Superior temporal gyrus (tissue), 1 donor: ENCODE measurements around the gene TBC1D24.
A peak's percentile ranks its signal among the peaks of the same experiment; 100 is the strongest.

ENCODE experiments used
- DNase-seq: peaks from one replicate; pipeline ENCODE4 v3.0.0-alpha.2; 2016; ENCODE audit errors: extremely low spot score

Gene TBC1D24

GRCh38 chr16:2498531-2499253, 23.8 kb downstream of the TBC1D24 start:
- DNase-seq = no peak

- DNase-seq = no peak
Observed at GRCh38 chr16:2499454-2499853, 24.5 kb downstream of the TBC1D24 start.

DNA sequence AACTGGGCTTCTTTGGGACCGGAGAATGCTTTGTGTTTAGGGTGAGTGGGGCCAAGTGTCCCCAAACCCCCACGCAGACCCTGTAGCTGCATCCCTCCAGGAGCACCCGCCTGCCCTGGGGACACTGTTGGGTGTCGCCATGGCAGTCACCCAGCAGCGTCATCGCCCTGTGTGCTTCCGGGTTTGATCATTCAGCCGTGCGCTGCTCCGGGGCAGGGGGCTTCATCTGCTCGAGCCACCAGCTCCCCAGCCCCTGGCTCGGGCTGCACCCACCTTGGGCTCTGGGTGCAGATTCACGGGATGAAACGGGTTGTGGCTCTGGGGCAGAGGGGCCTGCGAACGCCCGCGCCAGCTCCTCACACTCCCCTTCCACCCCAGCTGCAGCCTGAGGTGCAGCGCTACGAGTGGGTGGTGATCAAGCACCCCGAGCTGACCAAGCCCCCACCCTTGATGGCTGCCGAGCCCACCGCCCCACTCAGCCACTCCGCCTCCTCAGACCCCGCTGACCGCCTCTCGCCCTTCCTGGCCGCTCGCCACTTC, 25.0 kb downstream of the TBC1D24 start:
- DNase-seq = no peak

DNA sequence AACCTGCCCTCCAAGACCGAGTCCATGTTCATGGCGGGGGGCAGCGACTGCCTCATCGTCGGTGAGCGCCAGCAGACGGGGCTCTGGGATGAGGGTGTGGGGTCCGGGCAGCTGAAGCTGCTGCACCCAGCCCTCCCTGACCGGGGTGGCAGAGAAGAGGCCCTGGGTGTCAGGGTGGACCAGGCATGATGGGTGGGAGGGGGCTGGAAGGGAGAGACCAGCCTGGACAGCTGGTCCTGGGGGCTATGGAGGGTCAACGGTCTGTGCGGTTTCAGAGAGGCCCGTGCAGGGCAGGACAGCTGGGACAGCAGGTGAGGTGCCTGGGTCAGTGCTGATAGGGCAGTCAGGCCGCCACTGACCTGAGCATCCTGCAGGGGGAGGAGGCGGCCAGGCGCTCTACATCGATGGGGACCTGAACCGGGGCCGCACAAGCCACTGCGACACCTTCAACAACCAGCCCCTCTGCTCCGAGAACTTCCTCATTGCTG, 25.5 kb downstream of the TBC1D24 start:
- no peak for DNase-seq

GRCh38 chr16:2500918-2501750, 26.2 kb downstream of the TBC1D24 start:
- DNase-seq = peak; percentile 89

DNA sequence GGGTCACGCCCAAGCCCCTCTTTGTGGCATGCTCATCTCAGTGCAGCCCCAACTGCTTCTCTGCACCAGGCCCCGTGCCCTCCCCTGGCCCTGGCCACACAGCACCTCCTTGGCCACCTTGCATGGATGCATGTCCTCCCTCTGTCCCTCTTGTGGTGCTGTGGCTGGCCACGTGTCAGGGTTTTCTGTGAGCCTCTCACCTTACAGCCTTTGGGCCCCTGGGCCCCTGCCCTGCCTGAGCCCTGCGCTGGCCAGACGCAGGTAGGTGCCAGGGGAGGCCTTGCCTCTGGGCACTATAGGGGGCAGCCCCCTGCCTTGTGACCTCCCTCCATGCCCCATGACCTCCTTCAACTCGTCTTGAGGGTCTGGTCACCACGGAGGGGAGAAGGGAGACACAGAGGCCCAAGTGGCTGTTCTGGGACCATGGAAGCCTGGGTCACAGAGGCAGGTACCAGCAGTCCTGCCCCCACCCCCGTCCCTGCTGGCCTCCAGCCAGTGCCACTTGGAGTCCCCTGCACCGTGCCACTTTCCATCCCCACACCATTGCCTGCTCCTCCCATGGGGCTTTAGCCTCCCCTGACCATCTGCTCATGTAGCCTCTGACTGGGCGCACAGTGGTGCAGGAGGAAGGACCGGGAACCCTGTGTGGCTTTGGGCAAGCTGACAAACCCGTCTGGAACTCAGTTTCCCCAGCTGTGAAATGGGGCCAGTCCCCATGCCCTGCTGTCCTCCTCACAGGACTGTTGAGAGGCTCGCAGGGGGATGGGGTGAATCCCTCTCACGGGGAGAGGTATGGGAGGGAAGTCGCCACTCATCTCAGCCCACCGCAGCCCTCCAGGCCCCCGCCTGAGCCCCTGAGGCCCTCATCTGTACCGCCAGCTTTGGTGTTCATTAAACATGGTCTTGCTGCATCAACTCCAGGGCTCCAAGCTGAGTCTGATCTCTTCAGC, 27.3 kb downstream of the TBC1D24 start:
- DNase-seq = no peak

- DNase-seq = no peak
Observed at GRCh38 chr16:2505695-2506094, 30.8 kb downstream of the TBC1D24 start.

GRCh38 chr16:2507052-2507659, 32.2 kb downstream of the TBC1D24 start:
- no peak for DNase-seq

DNA sequence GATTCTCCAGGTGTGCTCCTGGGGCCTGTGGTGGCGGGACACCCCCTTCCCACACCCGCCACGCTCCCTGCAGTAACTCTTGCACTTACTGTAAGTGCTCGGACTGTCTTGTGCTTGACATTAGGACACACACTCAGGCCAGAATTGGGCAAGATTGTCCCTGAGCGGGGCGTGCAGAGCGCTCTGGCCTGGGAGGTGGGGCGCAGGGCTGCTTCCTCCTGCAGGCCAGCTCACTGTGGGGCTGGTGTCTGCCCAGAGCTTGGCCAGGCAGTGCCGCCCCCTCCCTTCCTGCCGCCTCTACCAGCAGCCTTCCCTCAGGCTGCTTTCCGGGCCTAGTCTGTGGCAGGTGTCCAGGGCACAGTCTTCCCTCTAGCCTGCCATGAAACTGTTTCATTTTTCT, 32.7 kb downstream of the TBC1D24 start:
- no peak for DNase-seq

GRCh38 chr16:2508722-2509400, 33.9 kb downstream of the TBC1D24 start:
- DNase-seq = no peak

DNA sequence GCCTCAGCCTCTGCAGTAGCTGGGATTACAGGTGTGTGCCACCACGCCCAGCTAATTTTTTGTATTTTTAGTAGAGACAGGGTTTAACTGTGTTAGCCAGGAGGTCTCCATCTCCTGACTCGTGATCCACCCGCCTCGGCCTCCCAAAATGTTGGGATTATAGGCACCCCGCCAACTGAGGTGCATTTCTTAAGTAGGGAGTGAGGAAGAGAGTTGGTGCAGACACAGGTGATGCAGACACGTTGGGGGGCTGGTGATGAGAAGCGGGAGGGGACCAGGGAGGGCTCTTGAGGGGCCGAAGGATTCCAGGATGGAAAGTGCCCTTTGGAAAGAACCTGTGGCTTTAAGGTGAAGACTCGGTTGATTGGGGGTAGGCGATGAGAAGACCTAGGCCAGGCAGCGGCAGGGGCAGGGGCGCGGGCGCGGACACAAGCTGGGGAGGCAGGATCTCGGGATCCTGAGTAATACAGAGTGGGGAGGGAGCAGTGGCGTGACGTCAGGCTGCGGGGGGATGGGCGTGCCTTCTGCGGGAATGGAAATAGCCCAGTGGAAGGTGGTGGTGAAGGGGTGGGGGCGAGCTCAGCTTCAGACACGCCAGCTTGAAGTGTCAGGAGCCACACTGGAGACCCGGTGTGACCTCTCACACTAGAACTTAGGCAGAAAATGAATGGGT, 36.3 kb downstream of the TBC1D24 start:
- peak; percentile 57 for DNase-seq

- DNase-seq = no peak
Observed at GRCh38 chr16:2511996-2512734, 37.2 kb downstream of the TBC1D24 start.

GRCh38 chr16:2512735-2513404, 37.9 kb downstream of the TBC1D24 start:
- no peak for DNase-seq

DNA sequence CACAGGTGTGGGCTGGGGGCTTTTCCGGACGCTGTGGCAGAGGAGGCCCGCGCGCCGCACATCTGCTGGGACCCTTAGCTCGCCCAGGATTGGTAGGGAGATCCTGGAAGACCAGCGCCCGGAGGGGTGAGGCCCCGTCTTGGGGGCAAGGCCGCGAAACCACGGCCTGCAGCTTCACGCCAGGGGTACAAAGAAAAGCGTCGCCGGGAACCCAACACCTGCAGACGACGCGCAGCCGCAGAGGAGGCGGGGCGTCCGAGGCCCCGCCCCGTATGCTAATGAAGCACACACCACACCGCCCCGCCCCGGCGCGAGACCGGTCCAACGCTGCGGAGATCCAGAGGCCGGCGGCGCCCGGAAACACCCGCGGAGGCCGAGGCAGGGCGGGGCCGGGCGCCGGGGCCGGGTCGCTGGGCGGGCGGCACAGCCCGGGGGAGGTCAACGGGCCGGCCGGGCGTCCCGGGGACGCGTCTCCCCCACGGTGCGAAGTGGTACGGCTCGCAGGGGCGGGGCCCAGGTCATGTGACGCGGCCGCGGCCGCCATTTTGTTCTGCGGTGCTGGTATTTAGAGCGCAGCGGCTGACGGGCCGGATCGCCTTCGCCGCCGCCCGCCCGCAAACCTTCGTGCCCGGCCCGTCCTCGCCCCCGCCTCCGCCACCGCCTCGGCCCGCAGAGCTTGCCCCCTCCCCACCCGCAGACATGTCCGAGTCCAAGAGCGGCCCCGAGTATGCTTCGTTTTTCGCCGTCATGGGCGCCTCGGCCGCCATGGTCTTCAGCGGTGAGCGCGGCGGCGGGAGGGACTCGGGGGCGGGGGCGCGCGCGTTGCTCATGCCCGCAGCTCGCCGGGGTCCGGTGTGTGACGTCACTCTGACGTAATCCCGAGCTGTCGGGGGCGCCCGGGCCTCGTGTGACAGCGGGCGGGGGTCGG, 38.7 kb downstream of the TBC1D24 start, which contains the start of gene ATP6V0C:
Gene ATP6V0C (plus strand): TSS at position 548 of the 928 bp plus-strand sequence. CDS start 152 bp downstream, at position 700.
- DNase-seq = peak; percentile 91

DNA sequence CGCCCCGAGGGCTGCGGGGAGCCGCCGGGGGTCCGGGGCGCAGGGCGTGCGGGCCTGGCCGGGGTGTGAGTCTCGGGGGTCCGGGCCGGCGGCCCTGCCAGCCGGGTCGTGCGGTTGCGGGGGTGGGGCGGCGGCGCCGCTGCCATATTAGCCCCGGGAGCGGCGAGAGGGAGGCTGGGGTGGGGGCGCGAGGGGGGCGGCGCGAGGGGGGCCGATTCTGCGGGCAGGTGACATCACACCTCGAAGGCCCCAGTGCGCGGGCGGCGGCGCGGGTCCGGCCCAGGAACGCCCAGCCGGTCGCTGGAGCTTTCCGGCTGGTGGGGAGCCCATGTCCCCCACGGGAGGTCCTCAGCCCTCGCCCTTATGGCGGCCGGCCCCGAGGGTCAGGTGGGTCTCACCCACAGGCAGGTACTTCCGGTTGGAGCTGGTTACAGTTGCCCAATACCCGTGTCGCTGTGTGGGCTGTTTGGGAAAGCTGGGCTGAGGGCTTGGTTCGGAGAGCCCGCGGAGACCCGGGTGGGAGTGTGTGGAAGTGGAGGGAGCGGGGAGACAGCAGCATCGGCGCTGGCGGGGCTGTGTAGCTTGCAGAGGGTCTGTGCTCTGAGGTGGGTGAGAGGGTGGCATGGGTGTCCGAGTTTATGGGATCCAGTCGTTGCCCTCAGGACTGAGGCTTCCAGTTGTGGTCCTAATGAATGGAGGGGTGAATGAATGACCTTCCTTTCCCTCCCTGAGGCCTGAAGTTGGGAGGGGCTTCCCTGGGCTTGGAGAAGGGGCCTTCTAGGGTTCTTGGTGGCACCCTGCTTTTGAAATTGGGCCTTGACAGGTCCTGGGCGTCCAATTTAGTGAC, 39.6 kb downstream of the TBC1D24 start:
- DNase-seq = no peak

GRCh38 chr16:2515180-2515851, 40.4 kb downstream of the TBC1D24 start:
- no peak for DNase-seq
